Mesendoderm (in vitro differentiated cells): ENCODE measurements around the gene PROC.

ENCODE experiments used
- DNase-seq: peaks from one replicate; pipeline ENCODE4 v3.0.0; 2013
- H2AK5ac ChIP-seq: 2 replicates; pipeline ENCODE4 v1.6.1; 2013; ENCODE audit warnings: low read length, inconsistent platforms
- H2BK120ac ChIP-seq: 2 replicates; pipeline ENCODE4 v1.6.1; 2013; ENCODE audit warnings: low read depth, mild to moderate bottlenecking, low read length, moderate library complexity, mixed read lengths
- H2BK15ac ChIP-seq: replicated peaks from 2 replicates; pipeline ENCODE4 v1.6.1; 2013; ENCODE audit warnings: low read depth, mild to moderate bottlenecking, moderate library complexity
- H2BK5ac ChIP-seq: 2 replicates; pipeline ENCODE4 v1.6.1; 2013; ENCODE audit warnings: low read length, inconsistent platforms
- H3K18ac ChIP-seq: 2 replicates; pipeline ENCODE4 v1.6.1; 2013; ENCODE audit warnings: mild to moderate bottlenecking, low read length, mixed read lengths
- H3K23ac ChIP-seq: one replicate; pipeline ENCODE4 v1.6.1; 2013; ENCODE audit warnings: low read length
- H3K27ac ChIP-seq: 2 replicates; pipeline ENCODE4 v1.5.1; 2013; ENCODE audit warnings: low read depth, mild to moderate bottlenecking, inconsistent platforms, low read length, moderate library complexity
- H3K27me3 ChIP-seq: 2 replicates; pipeline ENCODE4 v1.6.1; 2013; ENCODE audit warnings: low read length, control low read depth, mild to moderate bottlenecking, inconsistent platforms; ENCODE audit not compliant: insufficient read depth, poor library complexity
- H3K36me3 ChIP-seq: 2 replicates; pipeline ENCODE4 v1.6.1; 2013; ENCODE audit warnings: low read length, inconsistent platforms; ENCODE audit not compliant: control insufficient read depth, insufficient read depth
- H3K4ac ChIP-seq: one replicate; pipeline ENCODE4 v1.6.1; 2013; ENCODE audit warnings: low read depth, mild to moderate bottlenecking, low read length, moderate library complexity
- H3K4me1 ChIP-seq: 2 replicates; pipeline ENCODE4 v1.6.1; 2013; ENCODE audit warnings: low read depth, low read length, inconsistent platforms; ENCODE audit not compliant: control insufficient read depth
- H3K4me2 ChIP-seq: 2 replicates; pipeline ENCODE4 v1.6.1; 2013; ENCODE audit warnings: low read length
- H3K4me3 ChIP-seq: 2 replicates; pipeline ENCODE4 v1.5.1; 2013; ENCODE audit warnings: mild to moderate bottlenecking, low read length
- H3K56ac ChIP-seq: one replicate; pipeline ENCODE4 v1.6.1; 2013; ENCODE audit warnings: low read length
- H3K79me1 ChIP-seq: 2 replicates; pipeline ENCODE4 v1.6.1; 2013; ENCODE audit warnings: low read length, inconsistent platforms
- H3K79me2 ChIP-seq: 2 replicates; pipeline ENCODE4 v1.6.1; 2013; ENCODE audit warnings: mild to moderate bottlenecking, low read length; ENCODE audit not compliant: control insufficient read depth, insufficient read depth
- H3K9ac ChIP-seq: 2 replicates; pipeline ENCODE4 v1.6.1; 2013; ENCODE audit warnings: low read length, inconsistent platforms
- H4K5ac ChIP-seq: one replicate; pipeline ENCODE4 v1.6.1; 2013; ENCODE audit warnings: low read length
- H4K8ac ChIP-seq: one replicate; pipeline ENCODE4 v1.6.1; 2013; ENCODE audit warnings: low read depth, mild to moderate bottlenecking, control low read depth, low read length, moderate library complexity
- WGBS: extraction: QIAGEN DNeasy Blood & Tissue Kit; methylation state at CpG from one replicate; pipeline ENCODE4 v1.1.7; 2013; ENCODE audit warnings: low lambda C conversion rate, missing lambda C conversion rate; ENCODE audit not compliant: insufficient coverage; ENCODE audit errors: extremely low coverage; 5-methylcytosine and 5-hydroxymethylcytosine counted together

The PROC gene

GRCh38 chr2:127400533-127400896 lies 17.7 kb upstream of the PROC start:
- Histone ChIP-seq H3K4me1 (peaks cover 5% of the 10 kb centered on the region), H3K27me3 (no peaks in the 10 kb centered on the region), H3K79me2 (no peaks in the 10 kb centered on the region), H4K8ac (no peak overlapping the region), H3K27ac (no peak overlapping the region), H2BK15ac (no peak overlapping the region), H2BK5ac (no peak overlapping the region), H3K36me3 (no peaks in the 10 kb centered on the region), H3K4ac (no peak overlapping the region), H3K18ac (no peak overlapping the region), H2BK120ac (no peak overlapping the region), H2AK5ac (no peak overlapping the region), H3K56ac (no peak overlapping the region), H3K4me3 (no peak overlapping the region), H3K79me1 (no peaks in the 10 kb centered on the region), H3K4me2 (no peak overlapping the region), H4K5ac (no peak overlapping the region), H3K9ac (no peak overlapping the region), H3K23ac (no peak overlapping the region)
- no CpG with 5 or more reads among the region's 9 CpGs for WGBS
- no peak for DNase-seq

GRCh38 chr2:127400897-127401756 lies 17.1 kb upstream of the PROC start:
- Histone ChIP-seq H3K36me3 (no peaks in the 10 kb centered on the region), H3K9ac (no peak overlapping the region), H3K18ac (no peak overlapping the region), H3K79me2 (no peaks in the 10 kb centered on the region), H3K4ac (no peak overlapping the region), H3K27me3 (no peaks in the 10 kb centered on the region), H4K5ac (no peak overlapping the region), H3K4me3 (no peak overlapping the region), H2BK15ac (no peak overlapping the region), H3K56ac (peak overlapping the region; percentile 30), H3K4me1 (peaks cover 5% of the 10 kb centered on the region), H2AK5ac (no peak overlapping the region), H3K4me2 (no peak overlapping the region), H2BK5ac (no peak overlapping the region), H3K23ac (no peak overlapping the region), H4K8ac (no peak overlapping the region), H2BK120ac (no peak overlapping the region), H3K27ac (no peak overlapping the region), H3K79me1 (no peaks in the 10 kb centered on the region)
- no CpG with 5 or more reads among the region's 39 CpGs for WGBS
- peak; percentile 38 for DNase-seq

GRCh38 chr2:127401757-127402695 lies 16.2 kb upstream of the PROC start:
- Histone ChIP-seq H3K79me1 (no peaks in the 10 kb centered on the region), H3K18ac (no peak overlapping the region), H2AK5ac (no peak overlapping the region), H2BK15ac (no peak overlapping the region), H4K5ac (no peak overlapping the region), H3K27ac (no peak overlapping the region), H3K4ac (no peak overlapping the region), H3K9ac (no peak overlapping the region), H2BK120ac (no peak overlapping the region), H3K79me2 (no peaks in the 10 kb centered on the region), H3K23ac (no peak overlapping the region), H4K8ac (no peak overlapping the region), H2BK5ac (no peak overlapping the region), H3K4me2 (no peak overlapping the region), H3K4me1 (peaks cover 5% of the 10 kb centered on the region), H3K56ac (peak overlapping the region; percentile 25), H3K27me3 (no peaks in the 10 kb centered on the region), H3K4me3 (no peak overlapping the region), H3K36me3 (no peaks in the 10 kb centered on the region)
- DNase-seq = no peak
- WGBS = no CpG with 5 or more reads among the region's 11 CpGs

- H4K5ac ChIP-seq = no peak overlapping the region
- no peak overlapping the region for H2BK15ac ChIP-seq
- peak overlapping the region; percentile 25 for H3K56ac ChIP-seq
- H4K8ac ChIP-seq = no peak overlapping the region
- no peaks in the 10 kb centered on the region for H3K36me3 ChIP-seq
- H3K4me1 ChIP-seq = peaks cover 5% of the 10 kb centered on the region
- no peaks in the 10 kb centered on the region for H3K79me2 ChIP-seq
- H3K27me3 ChIP-seq = no peaks in the 10 kb centered on the region
- no CpG with 5 or more reads among the region's 3 CpGs for WGBS
- no peak overlapping the region for H3K23ac ChIP-seq
- no peak overlapping the region for H3K18ac ChIP-seq
- no peak overlapping the region for H3K4me2 ChIP-seq
- H3K4ac ChIP-seq = no peak overlapping the region
- H2BK120ac ChIP-seq = no peak overlapping the region
- H3K9ac ChIP-seq = no peak overlapping the region
- no peak for DNase-seq
- H3K27ac ChIP-seq = no peak overlapping the region
- H3K4me3 ChIP-seq = no peak overlapping the region
- no peaks in the 10 kb centered on the region for H3K79me1 ChIP-seq
- H2AK5ac ChIP-seq = no peak overlapping the region
- no peak overlapping the region for H2BK5ac ChIP-seq
These were observed 14.8 kb upstream of the PROC start for GRCh38 chr2:127403460-127403859.

GRCh38 chr2:127404466-127405254 lies 13.6 kb upstream of the PROC start:
- Histone ChIP-seq H2BK120ac (no peak overlapping the region), H3K56ac (peak overlapping the region; percentile 15), H3K18ac (no peak overlapping the region), H3K4me3 (no peak overlapping the region), H2BK15ac (no peak overlapping the region), H2AK5ac (no peak overlapping the region), H3K36me3 (no peaks in the 10 kb centered on the region), H3K9ac (peak overlapping the region; percentile 9), H3K23ac (no peak overlapping the region), H4K5ac (no peak overlapping the region), H3K4ac (no peak overlapping the region), H3K4me2 (no peak overlapping the region), H3K79me2 (no peaks in the 10 kb centered on the region), H3K27ac (no peak overlapping the region), H2BK5ac (no peak overlapping the region), H3K4me1 (peaks cover 7% of the 10 kb centered on the region), H3K27me3 (no peaks in the 10 kb centered on the region), H3K79me1 (no peaks in the 10 kb centered on the region), H4K8ac (no peak overlapping the region)
- no CpG with 5 or more reads among the region's 7 CpGs for WGBS
- DNase-seq = no peak
